WTC11 (cell line): Measurements from ENCODE around the gene THAP6.

Experiments
- CREB1 ChIP-seq: sonication (generic); formaldehyde crosslinking; IDR thresholded peaks from 2 replicates; pipeline ENCODE4 v1.8.0; 2023; ENCODE audit warnings: mild to moderate bottlenecking, missing genetic modification reagents
- CREM ChIP-seq: sonication (generic); formaldehyde crosslinking; IDR thresholded peaks from 2 replicates; pipeline ENCODE4 v1.8.1; 2022; ENCODE audit warnings: mild to moderate bottlenecking, missing genetic modification reagents, moderate library complexity
- CTCF ChIP-seq: fragments of 200-600 bp; IDR thresholded peaks from 2 replicates; pipeline ENCODE4 v1.8.0; 2022; ENCODE audit warnings: antibody characterized with exemption
- ETV6 ChIP-seq: sonication (generic); formaldehyde crosslinking; IDR thresholded peaks from 2 replicates; pipeline ENCODE4 v1.8.1; 2022; ENCODE audit warnings: mild to moderate bottlenecking, missing genetic modification reagents
- HMGXB4 ChIP-seq: sonication (generic); formaldehyde crosslinking; IDR thresholded peaks from 2 replicates; pipeline ENCODE4 v1.8.1; 2023; ENCODE audit warnings: mild to moderate bottlenecking, moderate library complexity, missing genetic modification reagents
- MLX ChIP-seq: sonication (generic); formaldehyde crosslinking; IDR thresholded peaks from 2 replicates; pipeline ENCODE4 v1.8.1; 2023; ENCODE audit warnings: mild to moderate bottlenecking, missing genetic modification reagents, moderate library complexity
- OVOL2 ChIP-seq: fragments of 250-450 bp; sonication (Bioruptor Pico); IDR thresholded peaks from 2 replicates; pipeline ENCODE4 v1.9.0; 2021; ENCODE audit warnings: mild to moderate bottlenecking, borderline replicate concordance
- TEAD1 ChIP-seq: sonication (generic); formaldehyde crosslinking; IDR thresholded peaks from 2 replicates; pipeline ENCODE4 v1.8.0; 2022; ENCODE audit warnings: mild to moderate bottlenecking, missing genetic modification reagents
- TEAD4 ChIP-seq: sonication (generic); formaldehyde crosslinking; IDR thresholded peaks from 2 replicates; pipeline ENCODE4 v1.8.0; 2022; ENCODE audit warnings: mild to moderate bottlenecking, missing genetic modification reagents
- ZNF138 ChIP-seq: sonication (generic); formaldehyde crosslinking; conservative IDR thresholded peaks from 2 replicates; pipeline ENCODE4 v1.8.1; 2022; ENCODE audit warnings: mild to moderate bottlenecking, moderate library complexity, missing genetic modification reagents
- ZNF232 ChIP-seq: sonication (generic); formaldehyde crosslinking; IDR thresholded peaks from 2 replicates; pipeline ENCODE4 v1.8.0; 2022; ENCODE audit warnings: mild to moderate bottlenecking, missing genetic modification reagents
- ZNF317 ChIP-seq: sonication (generic); formaldehyde crosslinking; IDR thresholded peaks from 2 replicates; pipeline ENCODE4 v1.8.1; 2023; ENCODE audit warnings: low read depth, mild to moderate bottlenecking, moderate library complexity, missing genetic modification reagents, borderline replicate concordance
- TF ChIP-seq, protein P1 (sequence below): sonication (generic); formaldehyde crosslinking; IDR thresholded peaks from 2 replicates; pipeline ENCODE4 v1.8.1; 2022; ENCODE audit warnings: mild to moderate bottlenecking, moderate library complexity, missing genetic modification reagents
- TF ChIP-seq, protein P2 (sequence below): sonication (generic); formaldehyde crosslinking; IDR thresholded peaks from 2 replicates; pipeline ENCODE4 v1.8.0; 2022; ENCODE audit warnings: missing genetic modification reagents

DNA sequence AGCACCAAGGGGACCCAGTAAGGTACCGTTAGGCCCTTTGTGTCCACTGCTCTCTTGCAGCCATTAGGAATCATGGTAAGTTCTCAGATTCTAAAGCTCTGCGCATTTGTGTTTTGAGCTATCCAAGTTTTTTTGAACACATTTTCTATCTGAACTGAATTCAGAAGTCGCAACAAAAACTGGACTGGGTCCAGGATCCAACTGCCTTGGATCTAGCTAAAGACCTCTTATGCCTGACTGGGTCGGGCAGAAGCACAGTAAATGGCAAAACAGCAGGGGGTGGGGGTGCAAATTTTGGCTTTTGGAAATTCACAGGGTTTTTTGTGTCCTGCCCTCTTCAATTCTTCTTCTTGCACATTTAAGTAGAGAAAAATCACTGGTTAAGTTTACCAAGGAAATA is 30.1 kb upstream of the THAP6 start:
- TF ChIP-seq MLX (CRISPR knock-in tag) (no peak), CTCF (no peak), CREM (no peak), ZNF232 (CRISPR knock-in tag) (no peak), OVOL2 (no peak), HMGXB4 (CRISPR knock-in tag) (no peak), CREB1 (CRISPR knock-in tag) (no peak), ZNF138 (no peak), TEAD1 (CRISPR knock-in tag) (no peak), ZNF317 (CRISPR knock-in tag) (no peak), TEAD4 (CRISPR knock-in tag) (no peak), ETV6 (CRISPR knock-in tag) (no peak)
- TF ChIP-seq, protein P1, sequence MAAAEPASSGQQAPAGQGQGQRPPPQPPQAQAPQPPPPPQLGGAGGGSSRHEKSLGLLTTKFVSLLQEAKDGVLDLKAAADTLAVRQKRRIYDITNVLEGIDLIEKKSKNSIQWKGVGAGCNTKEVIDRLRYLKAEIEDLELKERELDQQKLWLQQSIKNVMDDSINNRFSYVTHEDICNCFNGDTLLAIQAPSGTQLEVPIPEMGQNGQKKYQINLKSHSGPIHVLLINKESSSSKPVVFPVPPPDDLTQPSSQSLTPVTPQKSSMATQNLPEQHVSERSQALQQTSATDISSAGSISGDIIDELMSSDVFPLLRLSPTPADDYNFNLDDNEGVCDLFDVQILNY (CRISPR knock-in tag): no peak
- TF ChIP-seq, protein P2, sequence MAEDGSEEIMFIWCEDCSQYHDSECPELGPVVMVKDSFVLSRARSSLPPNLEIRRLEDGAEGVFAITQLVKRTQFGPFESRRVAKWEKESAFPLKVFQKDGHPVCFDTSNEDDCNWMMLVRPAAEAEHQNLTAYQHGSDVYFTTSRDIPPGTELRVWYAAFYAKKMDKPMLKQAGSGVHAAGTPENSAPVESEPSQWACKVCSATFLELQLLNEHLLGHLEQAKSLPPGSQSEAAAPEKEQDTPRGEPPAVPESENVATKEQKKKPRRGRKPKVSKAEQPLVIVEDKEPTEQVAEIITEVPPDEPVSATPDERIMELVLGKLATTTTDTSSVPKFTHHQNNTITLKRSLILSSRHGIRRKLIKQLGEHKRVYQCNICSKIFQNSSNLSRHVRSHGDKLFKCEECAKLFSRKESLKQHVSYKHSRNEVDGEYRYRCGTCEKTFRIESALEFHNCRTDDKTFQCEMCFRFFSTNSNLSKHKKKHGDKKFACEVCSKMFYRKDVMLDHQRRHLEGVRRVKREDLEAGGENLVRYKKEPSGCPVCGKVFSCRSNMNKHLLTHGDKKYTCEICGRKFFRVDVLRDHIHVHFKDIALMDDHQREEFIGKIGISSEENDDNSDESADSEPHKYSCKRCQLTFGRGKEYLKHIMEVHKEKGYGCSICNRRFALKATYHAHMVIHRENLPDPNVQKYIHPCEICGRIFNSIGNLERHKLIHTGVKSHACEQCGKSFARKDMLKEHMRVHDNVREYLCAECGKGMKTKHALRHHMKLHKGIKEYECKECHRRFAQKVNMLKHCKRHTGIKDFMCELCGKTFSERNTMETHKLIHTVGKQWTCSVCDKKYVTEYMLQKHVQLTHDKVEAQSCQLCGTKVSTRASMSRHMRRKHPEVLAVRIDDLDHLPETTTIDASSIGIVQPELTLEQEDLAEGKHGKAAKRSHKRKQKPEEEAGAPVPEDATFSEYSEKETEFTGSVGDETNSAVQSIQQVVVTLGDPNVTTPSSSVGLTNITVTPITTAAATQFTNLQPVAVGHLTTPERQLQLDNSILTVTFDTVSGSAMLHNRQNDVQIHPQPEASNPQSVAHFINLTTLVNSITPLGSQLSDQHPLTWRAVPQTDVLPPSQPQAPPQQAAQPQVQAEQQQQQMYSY (CRISPR knock-in tag): no peak
